HCT116 (cell line): Measurements from ENCODE around the gene PTPRS. TPM values are rescaled to one million over a fixed set of nuclear protein-coding genes. Genes with fewer than 3 reads are reported as not detected.

Source experiments
- ATAC-seq: fragments of 200-7000 bp; cut with Tn5 transposase; 2 replicates; pipeline ENCODE4 v1.9.1; 2020; ENCODE audit warnings: mild to moderate bottlenecking, moderate library complexity
- BruUV-seq: library from RNA; stranded (reverse); fragments of 400-500 nt; replicated peaks from 2 replicates; lab custom pipeline; 2021; lab: Mats Ljungman, UMichigan
- CTCF ChIA-PET: fragments of 300-600 bp; sonication (Branson Sonifier 250); formaldehyde crosslinking; loops from one replicate; lab custom pipeline; 2021; ENCODE audit warnings: antibody characterized with exemption; lab: Charles Lee
- POLR2A ChIA-PET: fragments of 300-600, 350-600 bp; sonication (Branson Sonifier 250); formaldehyde crosslinking; loops from one replicate; lab custom pipeline; 2021; ENCODE audit warnings: antibody characterized with exemption; lab: Charles Lee
- RAD21 ChIA-PET, 2 experiments: fragments of 300-600 bp; sonication (Branson Sonifier 250); formaldehyde crosslinking; loops; one replicate each; lab custom pipeline; 2023; ENCODE audit warnings: low total read pairs in 2 of 2; ENCODE audit not compliant: uncharacterized antibody in 2 of 2, unreplicated experiment in 2 of 2, low non-redundant PET in 1 of 2; lab: Charles Lee
- DNase-seq: peaks from one replicate; pipeline ENCODE4 v3.0.0-alpha.2; 2010; ENCODE audit warnings: low read depth, low spot score
- H2AFZ ChIP-seq: fragments of 200-600 bp; shearing (Covaris generic), sonication (generic); 2 replicates; pipeline ENCODE4 v1.6.1; 2017; ENCODE audit warnings: low read depth, mixed run types, mixed read lengths, antibody characterized with exemption, low read length; ENCODE audit not compliant: poor library complexity, severe bottlenecking
- H3K27ac ChIP-seq: 2 replicates; pipeline ENCODE4 v1.5.1; 2012; ENCODE audit warnings: low read depth, low read length
- H3K27me3 ChIP-seq: fragments of 200-600 bp; sonication (generic); 2 replicates; pipeline ENCODE4 v1.6.1; 2016; ENCODE audit warnings: mixed run types, low read length, mixed read lengths; ENCODE audit not compliant: insufficient read depth
- H3K36me3 ChIP-seq, 2 experiments: fragments of 200-500 bp in 1 of 2; fragments of 200-600 bp in 1 of 2; sonication (Bioruptor generic) in 1 of 2; sonication (generic) in 1 of 2; 2 replicates each; pipeline versions ENCODE4 v1.5.1 to v1.6.1; 2014 to 2016; ENCODE audit warnings: low read length in 2 of 2, inconsistent platforms in 1 of 2, mixed read lengths in 1 of 2, mixed run types in 1 of 2; ENCODE audit not compliant: insufficient read depth in 2 of 2, control insufficient read depth in 1 of 2
- H3K4me1 ChIP-seq, 2 experiments: fragments of 200-600 bp in 1 of 2; sonication (generic) in 1 of 2; 2 replicates each; pipeline versions ENCODE4 v1.5.1 to v1.6.1; 2012 to 2017; ENCODE audit warnings: low read length in 2 of 2, inconsistent platforms in 1 of 2, mild to moderate bottlenecking in 1 of 2, mixed read lengths in 1 of 2, mixed run types in 1 of 2, moderate library complexity in 1 of 2; ENCODE audit not compliant: insufficient read depth in 2 of 2, control insufficient read depth in 1 of 2
- H3K4me2 ChIP-seq: fragments of 200-600 bp; sonication (generic); 2 replicates; pipeline ENCODE4 v1.6.1; 2017; ENCODE audit warnings: mixed run types, low read length, mixed read lengths
- H3K4me3 ChIP-seq, 2 experiments: fragments of 200-600 bp in 1 of 2; sonication (generic) in 1 of 2; replicated peaks in 1 of 2; 2 replicates each; pipeline ENCODE4 v1.5.1; 2011 to 2016; ENCODE audit warnings: low read length in 2 of 2, control low read depth in 1 of 2, low read depth in 1 of 2, mild to moderate bottlenecking in 1 of 2, mixed read lengths in 1 of 2, mixed run types in 1 of 2
- H3K79me2 ChIP-seq: fragments of 200-600 bp; sonication (generic); 2 replicates; pipeline ENCODE4 v1.6.1; 2017; ENCODE audit warnings: mild to moderate bottlenecking, mixed run types, low read length, moderate library complexity, mixed read lengths; ENCODE audit not compliant: insufficient read depth
- H3K9ac ChIP-seq: fragments of 200-600 bp; sonication (generic); 2 replicates; pipeline ENCODE4 v1.6.1; 2016; ENCODE audit warnings: low read length, mixed read lengths
- H3K9me2 ChIP-seq: fragments of 200-600 bp; sonication (generic), shearing (Covaris generic); 2 replicates; pipeline ENCODE4 v1.6.1; 2017; ENCODE audit warnings: mixed run types, mild to moderate bottlenecking, moderate library complexity; ENCODE audit not compliant: insufficient read depth
- H3K9me3 ChIP-seq, 2 experiments: fragments of 200-500 bp in 1 of 2; fragments of 200-600 bp in 1 of 2; sonication (Bioruptor generic) in 1 of 2; sonication (generic) in 1 of 2; 2 replicates each; pipeline ENCODE4 v1.6.1; 2014 to 2017; ENCODE audit warnings: low read length in 2 of 2, mixed read lengths in 2 of 2, inconsistent platforms in 1 of 2, low read depth in 1 of 2, mild to moderate bottlenecking in 1 of 2, mixed run types in 1 of 2, moderate library complexity in 1 of 2; ENCODE audit not compliant: control insufficient read depth in 1 of 2, insufficient read depth in 1 of 2
- H4K20me1 ChIP-seq: fragments of 200-600 bp; sonication (generic), shearing (Covaris generic); 2 replicates; pipeline ENCODE4 v1.6.1; 2017; ENCODE audit warnings: mixed run types, mild to moderate bottlenecking, moderate library complexity; ENCODE audit not compliant: insufficient read depth
- CBX3 ChIP-seq: IDR thresholded peaks from 2 replicates; pipeline ENCODE4 v1.6.1; 2012; ENCODE audit warnings: low read depth
- CTCF ChIP-seq, 3 experiments: fragments of 200-600 bp in 1 of 3; sonication (generic) in 1 of 3; IDR thresholded peaks in 2 of 3; conservative IDR thresholded peaks in 1 of 3; 2 replicates each; pipeline ENCODE4 v1.5.1; 2012 to 2017; ENCODE audit warnings: low read depth in 2 of 3, low read length in 2 of 3, antibody characterized with exemption in 1 of 3, borderline replicate concordance in 1 of 3, control low read depth in 1 of 3, mild to moderate bottlenecking in 1 of 3, mixed read lengths in 1 of 3, mixed run types in 1 of 3, moderate library complexity in 1 of 3; ENCODE audit not compliant: insufficient read depth in 1 of 3
- EGR1 ChIP-seq: IDR thresholded peaks from 2 replicates; pipeline ENCODE4 v1.6.1; 2012; ENCODE audit warnings: low read depth
- EZH2 ChIP-seq: fragments of 200-600 bp; sonication (generic); IDR thresholded peaks from 2 replicates; pipeline ENCODE4 v1.6.1; 2017; ENCODE audit warnings: antibody characterized with exemption, mixed run types
- FOSL1 ChIP-seq: IDR thresholded peaks from 2 replicates; pipeline ENCODE4 v1.6.1; 2012; ENCODE audit warnings: low read depth
- MAX ChIP-seq: IDR thresholded peaks from 2 replicates; pipeline ENCODE4 v1.6.1; 2012
- POLR2A ChIP-seq: IDR thresholded peaks from 2 replicates; pipeline ENCODE4 v1.7.0; 2011; ENCODE audit warnings: borderline replicate concordance; ENCODE audit not compliant: insufficient read depth, insufficient read length; ENCODE audit errors: extremely low read depth
- REST ChIP-seq: IDR thresholded peaks from 2 replicates; pipeline ENCODE4 v1.6.1; 2012; ENCODE audit warnings: low read depth
- ZFX ChIP-seq: fragments of 450-650 bp; IDR thresholded peaks from 2 replicates; pipeline ENCODE4 v1.6.1; 2017
- intact Hi-C: fragments of 100-400 bp; cut with micrococcal nuclease; formaldehyde crosslinking; loops from 2 replicates; pipeline ENCODE4 v1.10.0; 2022
- total RNA-seq: library from RNA; stranded (reverse); gene quantifications from one replicate; pipeline ENCODE4 v1.2.1, GENCODE V29; 2021; ENCODE audit not compliant: unreplicated experiment

PTPRS gene
- total RNA-seq, 1 experiment from 2014 or later = 123 TPM

- no peak overlapping the region for H3K27ac ChIP-seq
- H3K79me2 ChIP-seq = peaks cover 14% of the 10 kb centered on the region; the same call in 1 of the 2 replicates
- H3K4me1 ChIP-seq = peaks cover 9 to 22% of the 10 kb centered on the region in 2 experiments
- no peaks in the 10 kb centered on the region for H4K20me1 ChIP-seq
- no peak overlapping the region for H3K9ac ChIP-seq
- no peak overlapping the region for H3K4me3 ChIP-seq
- ChIA-PET CTCF (no interaction called here), RAD21 (no interaction called here)
- H3K4me2 ChIP-seq = no peak overlapping the region
- H3K9me2 ChIP-seq = no peaks in the 10 kb centered on the region
- H2AFZ ChIP-seq = no peak overlapping the region
- ATAC-seq = no peak
- DNase-seq = no peak
- intact Hi-C loops = no loop called here
- no peaks in the 10 kb centered on the region for H3K9me3 ChIP-seq
- TF ChIP-seq EGR1 = no peak
- no peak for TF ChIP-seq REST
- TF ChIP-seq CTCF (IDR thresholded peaks at IDR 0.05 in 2 of 3, conservative IDR thresholded peaks at IDR 0.05 in 1 of 3; ENCODE audit: borderline replicate concordance in 1 of 3, insufficient read depth in 1 of 3, low read depth in 2 of 3, low read length in 2 of 3) = no peak
- TF ChIP-seq MAX = no peak
- TF ChIP-seq EZH2 = no peak
- TF ChIP-seq ZFX = no peak
- TF ChIP-seq FOSL1 = no peak
- no peak for TF ChIP-seq POLR2A
- no peak for TF ChIP-seq CBX3
- TF ChIP-seq, all 23 proteins: peak for 0
- Histone ChIP-seq H3K36me3 (no peaks in the 10 kb centered on the region), H3K27me3 (peaks cover 3% of the 10 kb centered on the region; the same call in 1 of the 2 replicates)
- no TSS peak for BruUV-seq
- POLR2A ChIA-PET = no interaction called here
Observed at GRCh38 chr19:5341448-5341820, 822 bp upstream of the PTPRS start.
